GM12878 (cell line): Measurements from ENCODE around the gene TCOF1. TPM values are rescaled to one million over a fixed set of nuclear protein-coding genes. Genes with fewer than 3 reads are reported as not detected.

ENCODE experiments used
- ATF3 ChIP-seq: IDR thresholded peaks from 2 replicates; pipeline ENCODE4 v1.6.1; 2011; ENCODE audit warnings: low read depth, mild to moderate bottlenecking, low read length, moderate library complexity, borderline replicate concordance; ENCODE audit errors: extremely low read depth
- CEBPZ ChIP-seq: fragments of 150-350 bp; IDR thresholded peaks from 2 replicates; pipeline ENCODE4 v1.6.1; 2016; ENCODE audit warnings: low read depth, low read length
- CHD2 ChIP-seq: IDR thresholded peaks from 2 replicates; pipeline ENCODE4 v1.6.1; 2011; ENCODE audit warnings: low read depth, low read length, improper control_type of control experiment, borderline replicate concordance
- FOS ChIP-seq: IDR thresholded peaks from 3 replicates; pipeline ENCODE4 v1.6.1; 2011; ENCODE audit warnings: borderline replicate concordance; ENCODE audit not compliant: insufficient read length; ENCODE audit errors: extremely low read depth
- HCFC1 ChIP-seq: fragments of 150-350 bp; IDR thresholded peaks from 2 replicates; pipeline ENCODE4 v1.6.1; 2014; ENCODE audit warnings: low read length
- JUNB ChIP-seq: IDR thresholded peaks from 2 replicates; pipeline ENCODE4 v1.6.1; 2016; ENCODE audit warnings: antibody characterized with exemption, mild to moderate bottlenecking
- MEF2A ChIP-seq: IDR thresholded peaks from 2 replicates; pipeline ENCODE4 v1.6.1; 2011; ENCODE audit warnings: low read depth, mild to moderate bottlenecking, low read length, moderate library complexity; ENCODE audit not compliant: insufficient read depth
- MYC ChIP-seq: IDR thresholded peaks from 2 replicates; pipeline ENCODE4 v1.6.1; 2011; ENCODE audit warnings: mild to moderate bottlenecking, low read length, moderate library complexity, inconsistent platforms; ENCODE audit not compliant: insufficient read depth, insufficient replicate concordance, insufficient read length, severe bottlenecking
- NFXL1 ChIP-seq: fragments of 450-650 bp; IDR thresholded peaks from 2 replicates; pipeline ENCODE4 v1.6.1; 2017; ENCODE audit warnings: antibody characterized with exemption, mild to moderate bottlenecking, borderline replicate concordance
- POLR2A ChIP-seq: IDR thresholded peaks from 2 replicates; pipeline ENCODE4 v1.6.1; 2011; ENCODE audit warnings: low read depth, mild to moderate bottlenecking, low read length
- RCOR1 ChIP-seq: conservative IDR thresholded peaks from 2 replicates; pipeline ENCODE4 v1.6.1; 2012; ENCODE audit warnings: low read depth, low read length, improper control_type of control experiment
- SIX5 ChIP-seq: IDR thresholded peaks from 2 replicates; pipeline ENCODE4 v1.6.1; 2011; ENCODE audit warnings: mild to moderate bottlenecking, low read depth, low read length, moderate library complexity; ENCODE audit not compliant: severe bottlenecking
- SKIL ChIP-seq: fragments of 450-650 bp; IDR thresholded peaks from 2 replicates; pipeline ENCODE4 v1.6.1; 2017; ENCODE audit warnings: mild to moderate bottlenecking, low read depth, inconsistent platforms; ENCODE audit not compliant: poor library complexity, severe bottlenecking
- SP1 ChIP-seq: IDR thresholded peaks from one replicate; pipeline ENCODE4 v1.6.1; 2011; ENCODE audit warnings: low read depth, low read length
- SREBF2 ChIP-seq: IDR thresholded peaks from 2 replicates; pipeline ENCODE4 v1.6.1; 2012; ENCODE audit warnings: mild to moderate bottlenecking, low read length
- TCF7 ChIP-seq: IDR thresholded peaks from 2 replicates; pipeline ENCODE4 v1.6.1; 2014; ENCODE audit warnings: antibody characterized with exemption, borderline replicate concordance
- WRNIP1 ChIP-seq: IDR thresholded peaks from 2 replicates; pipeline ENCODE4 v1.6.1; 2011; ENCODE audit warnings: low read depth, low read length, improper control_type of control experiment, borderline replicate concordance
- ZNF592 ChIP-seq: fragments of 450-650 bp; IDR thresholded peaks from 2 replicates; pipeline ENCODE4 v1.6.1; 2017; ENCODE audit warnings: mild to moderate bottlenecking, moderate library complexity
- ZZZ3 ChIP-seq: IDR thresholded peaks from 2 replicates; pipeline ENCODE4 v1.6.1; 2011; ENCODE audit warnings: low read depth; ENCODE audit not compliant: control insufficient read depth, insufficient read length
- polyA plus RNA-seq, 11 experiments: library from polyadenylated mRNA; depleted of rRNA in 4 of 11; unstranded in 6 of 11; stranded (reverse) in 5 of 11; fragments of >200 nt; fragmentation: Nextera tagmentation in 4 of 11; fragmentation: Illumina TruSeq in 1 of 11; extraction: Ambion mirVana in 4 of 11; extraction: Trizol in 1 of 11; gene quantifications; 1 replicate in 1 of 11; 2 replicates in 10 of 11; pipeline versions ENCODE4 v1.2.1 to v1.2.3, GENCODE V29; 2011 to 2016; ENCODE audit warnings: inconsistent platforms in 2 of 11, missing spikeins in 2 of 11, low read depth in 1 of 11
- total RNA-seq, 4 experiments: library from RNA; depleted of rRNA in 3 of 4; stranded (reverse); fragments of >200 nt in 3 of 4; fragmentation: Illumina TruSeq in 1 of 4; extraction: Trizol in 1 of 4; gene quantifications; 2 replicates each; pipeline versions ENCODE4 v1.2.1 to v1.2.3, GENCODE V29; 2013 to 2021

Gene TCOF1
- total and polyA plus RNA-seq, 10 of the 15 experiments (the other 5 are each of a cell fraction or from before 2014, with no cell fraction given): 8.7 to 83.9 (median 38.9) TPM

- TF ChIP-seq ZNF592 (no peak), SREBF2 (no peak), ATF3 (no peak), HCFC1 (0 out of 2 replicates have a peak, but pooled peaks have one; percentile 11), SP1 (no peak), TCF7 (no peak), CEBPZ (no peak), SIX5 (no peak), MEF2A (0 out of 2 replicates have a peak, but pooled peaks have one; percentile 54), CHD2 (no peak), MYC (no peak), FOS (no peak), WRNIP1 (peak; percentile 90; the same call in 1 of the 2 replicates), JUNB (no peak), NFXL1 (no peak), ZZZ3 (no peak), RCOR1 (no peak; the same call in 1 of the 2 replicates), POLR2A (peak; percentile 89), SKIL (no peak)
Measured at GRCh38 chr5:150409638-150410523, 52.4 kb downstream of the TCOF1 start (continued).
